Neuron (in vitro differentiated cells): Measurements from ENCODE around the gene ARG1.

Experiments
- H2AFZ ChIP-seq: one replicate; pipeline ENCODE4 v1.6.1; 2013; ENCODE audit warnings: low read depth, mild to moderate bottlenecking, inconsistent platforms, low read length, moderate library complexity
- H3K27me3 ChIP-seq: one replicate; pipeline ENCODE4 v1.6.1; 2013; ENCODE audit warnings: low read length; ENCODE audit not compliant: insufficient read depth
- H3K36me3 ChIP-seq: one replicate; pipeline ENCODE4 v1.6.1; 2013; ENCODE audit warnings: low read length; ENCODE audit not compliant: insufficient read depth
- H3K4me1 ChIP-seq: one replicate; pipeline ENCODE4 v1.6.1; 2013; ENCODE audit warnings: low read length; ENCODE audit not compliant: insufficient read depth
- H3K4me3 ChIP-seq: 2 replicates; pipeline ENCODE4 v1.5.1; 2013; ENCODE audit warnings: mild to moderate bottlenecking, low read length, moderate library complexity
- H3K9me3 ChIP-seq: one replicate; pipeline ENCODE4 v1.6.1; 2013; ENCODE audit warnings: low read length

The ARG1 gene

DNA sequence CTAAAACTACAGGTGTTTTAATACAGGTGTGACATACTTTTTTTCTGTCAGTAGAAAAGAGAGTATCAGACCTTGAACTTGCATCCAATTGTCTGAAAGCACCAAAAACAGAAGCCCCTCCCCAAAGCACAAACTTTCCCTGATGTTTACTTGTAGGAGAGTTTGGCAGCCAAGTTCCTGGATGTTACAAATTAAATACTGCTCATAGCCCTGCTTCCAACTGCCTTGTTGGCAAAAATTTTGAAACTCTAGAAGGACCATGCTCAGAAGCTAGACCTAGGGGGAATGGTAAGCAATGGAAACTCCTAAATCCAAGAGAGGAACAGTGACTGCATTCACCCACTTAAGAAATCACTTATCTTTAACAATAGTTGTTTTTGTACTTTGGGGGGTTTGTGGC lies 17.0 kb upstream of the ARG1 start:
- no peak overlapping the region for H2AFZ ChIP-seq
- no peaks in the 10 kb centered on the region for H3K27me3 ChIP-seq
- no peaks in the 10 kb centered on the region for H3K9me3 ChIP-seq
- no peaks in the 10 kb centered on the region for H3K36me3 ChIP-seq
- H3K4me1 ChIP-seq: no peaks in the 10 kb centered on the region
- H3K4me3 ChIP-seq: no peak overlapping the region

DNA sequence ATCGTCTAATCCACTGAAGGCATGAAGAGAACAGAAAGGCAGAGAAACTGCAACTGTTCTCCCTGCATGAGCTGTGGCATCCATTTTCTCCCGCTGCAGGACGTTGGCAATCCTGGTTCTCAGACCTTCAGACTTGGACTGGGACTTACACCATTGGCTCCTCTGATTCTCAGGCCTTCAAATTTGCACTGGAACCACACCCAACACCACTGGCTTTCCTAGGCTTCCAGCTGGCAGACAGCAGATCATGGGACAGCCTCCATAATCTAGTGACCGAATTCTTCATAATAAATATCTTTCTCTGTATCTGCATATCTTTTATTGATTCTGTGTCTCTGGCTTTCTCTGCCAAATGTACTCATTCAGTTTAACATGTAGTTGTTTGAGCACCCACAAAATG lies 14.1 kb upstream of the ARG1 start:
- Histone ChIP-seq H3K9me3 (no peaks in the 10 kb centered on the region), H2AFZ (no peak overlapping the region), H3K27me3 (no peaks in the 10 kb centered on the region), H3K4me3 (no peak overlapping the region), H3K4me1 (no peaks in the 10 kb centered on the region), H3K36me3 (no peaks in the 10 kb centered on the region)

DNA sequence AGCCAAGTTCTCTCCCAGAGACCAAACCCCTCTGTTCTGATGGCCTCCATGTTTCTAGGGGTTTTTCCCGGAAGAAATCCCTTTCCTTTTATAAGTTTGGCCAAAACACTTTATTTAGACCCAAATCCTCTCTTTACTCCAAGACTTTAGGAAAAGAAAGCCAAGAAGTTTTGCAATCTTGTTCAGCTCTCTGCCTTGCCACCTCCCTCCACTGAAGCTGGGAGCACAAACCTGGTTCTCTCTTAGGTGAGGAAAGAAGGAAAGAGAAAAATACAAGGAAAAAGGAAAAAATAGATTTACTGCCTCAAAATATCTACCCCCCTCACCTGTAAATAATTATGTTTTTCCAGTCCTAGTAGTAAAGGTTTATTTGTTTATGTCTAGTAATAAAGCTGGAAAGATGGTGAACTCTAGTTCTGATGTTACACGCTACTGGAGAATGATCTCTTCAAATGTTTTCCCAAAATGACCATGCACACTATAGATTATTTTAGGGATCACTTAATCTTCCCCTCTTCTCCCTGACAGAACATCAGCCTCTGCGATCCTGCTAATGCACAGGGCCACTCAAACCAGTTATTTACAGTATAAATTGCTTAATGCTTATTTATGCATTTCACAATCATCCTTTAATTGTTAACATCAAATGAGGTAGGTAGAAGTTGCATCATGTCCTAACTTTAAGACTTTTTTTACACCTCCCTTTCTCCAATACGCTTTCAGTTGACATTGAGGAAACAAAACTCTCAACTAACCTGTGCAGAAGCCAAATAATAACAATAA lies 10.9 kb upstream of the ARG1 start:
- Histone ChIP-seq H3K27me3 (no peaks in the 10 kb centered on the region), H3K9me3 (no peaks in the 10 kb centered on the region), H3K4me1 (no peaks in the 10 kb centered on the region), H3K4me3 (no peak overlapping the region), H2AFZ (no peak overlapping the region), H3K36me3 (no peaks in the 10 kb centered on the region)

DNA sequence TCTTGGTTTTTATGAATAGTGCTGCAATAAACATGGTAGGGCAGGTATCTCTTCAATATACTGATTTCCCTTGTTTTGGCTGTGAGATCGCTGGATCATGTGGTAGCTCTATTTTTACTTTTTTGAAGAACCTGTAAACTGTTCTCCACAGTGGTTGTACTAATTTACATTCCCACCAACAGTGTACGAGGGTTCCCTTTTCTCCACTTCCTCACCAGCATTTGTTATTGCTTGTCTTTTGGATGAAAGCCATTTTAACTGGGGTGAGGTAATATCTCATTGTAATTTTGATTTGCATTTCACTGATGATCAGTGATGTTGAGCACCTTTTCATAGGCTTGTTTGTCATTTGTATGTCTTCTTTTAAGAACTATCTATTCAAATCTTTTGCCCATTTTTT lies 8.0 kb upstream of the ARG1 start:
- H3K36me3 ChIP-seq: no peaks in the 10 kb centered on the region
- H2AFZ ChIP-seq: no peak overlapping the region
- H3K4me1 ChIP-seq: no peaks in the 10 kb centered on the region
- no peaks in the 10 kb centered on the region for H3K9me3 ChIP-seq
- no peaks in the 10 kb centered on the region for H3K27me3 ChIP-seq
- H3K4me3 ChIP-seq: no peak overlapping the region

DNA sequence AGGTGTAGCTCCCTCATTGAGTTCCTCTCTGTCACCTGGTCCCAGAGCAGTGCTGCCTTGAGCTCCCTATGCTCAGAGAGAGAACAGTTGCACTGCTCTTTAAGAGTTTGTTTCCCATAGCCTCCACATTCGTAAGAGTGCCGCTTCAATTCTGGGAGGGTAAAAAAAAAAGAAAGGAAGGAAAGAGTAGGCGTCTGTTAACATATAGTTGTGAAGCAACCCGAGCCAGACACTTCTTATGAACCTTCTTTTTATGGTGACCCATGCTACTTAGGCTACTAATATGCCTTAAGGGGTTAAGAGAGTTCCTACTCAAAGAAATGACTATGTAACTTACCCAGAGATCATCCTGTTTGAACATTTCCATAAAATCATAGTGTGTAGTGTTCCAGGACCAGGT lies 4.3 kb upstream of the ARG1 start:
- no peaks in the 10 kb centered on the region for H3K27me3 ChIP-seq
- no peak overlapping the region for H2AFZ ChIP-seq
- H3K36me3 ChIP-seq: no peaks in the 10 kb centered on the region
- H3K4me3 ChIP-seq: no peak overlapping the region
- no peaks in the 10 kb centered on the region for H3K9me3 ChIP-seq
- H3K4me1 ChIP-seq: no peaks in the 10 kb centered on the region

DNA sequence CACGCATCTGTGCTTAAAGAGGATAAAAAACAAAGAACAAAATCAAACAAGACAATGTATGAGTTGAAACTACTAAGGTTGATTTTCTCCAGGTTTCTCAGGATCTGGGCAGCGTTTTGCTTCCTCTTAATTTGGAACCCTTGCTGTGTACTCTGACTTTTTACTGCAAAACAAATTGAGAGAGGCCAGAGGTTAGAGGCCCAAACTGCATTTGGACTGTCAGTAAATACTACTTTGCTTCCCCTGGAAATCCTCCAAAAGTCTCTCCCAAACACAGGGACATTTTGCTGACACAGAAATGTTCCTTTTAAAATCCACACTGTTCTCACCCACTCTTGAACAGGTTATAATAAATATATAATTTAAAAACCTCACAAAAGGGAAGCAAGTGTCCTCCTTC lies 1.1 kb downstream of the ARG1 start:
- H3K27me3 ChIP-seq: no peaks in the 10 kb centered on the region
- H3K4me1 ChIP-seq: no peaks in the 10 kb centered on the region

DNA sequence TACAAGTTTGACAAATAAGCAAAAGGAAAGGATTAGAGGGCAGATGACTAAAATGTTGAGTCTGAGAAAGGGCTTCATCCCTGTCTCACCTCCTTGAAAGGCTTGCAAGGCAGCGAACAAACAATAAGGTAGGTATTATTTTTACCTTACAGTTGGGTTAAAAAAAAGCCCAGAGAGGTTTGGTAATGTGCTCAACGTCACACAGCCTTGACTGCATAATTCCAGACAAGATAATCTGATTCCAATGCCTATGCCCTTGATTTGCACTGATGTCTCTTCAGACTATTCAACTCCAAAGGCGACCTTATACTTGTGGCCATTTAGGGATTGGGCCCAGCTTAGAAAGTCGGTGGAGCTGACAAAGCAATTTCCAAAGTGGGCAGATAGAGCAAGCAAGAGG lies 1.7 kb downstream of the ARG1 start:
- Histone ChIP-seq H3K4me3 (no peak overlapping the region), H3K4me1 (no peaks in the 10 kb centered on the region), H2AFZ (no peak overlapping the region), H3K27me3 (no peaks in the 10 kb centered on the region), H3K9me3 (no peaks in the 10 kb centered on the region), H3K36me3 (peaks cover 9% of the 10 kb centered on the region)

More for the DNA sequence above, 1.1 kb downstream of the ARG1 start:
- peaks cover 8% of the 10 kb centered on the region for H3K36me3 ChIP-seq
- no peaks in the 10 kb centered on the region for H3K9me3 ChIP-seq
- no peak overlapping the region for H2AFZ ChIP-seq
- H3K4me3 ChIP-seq: no peak overlapping the region

DNA sequence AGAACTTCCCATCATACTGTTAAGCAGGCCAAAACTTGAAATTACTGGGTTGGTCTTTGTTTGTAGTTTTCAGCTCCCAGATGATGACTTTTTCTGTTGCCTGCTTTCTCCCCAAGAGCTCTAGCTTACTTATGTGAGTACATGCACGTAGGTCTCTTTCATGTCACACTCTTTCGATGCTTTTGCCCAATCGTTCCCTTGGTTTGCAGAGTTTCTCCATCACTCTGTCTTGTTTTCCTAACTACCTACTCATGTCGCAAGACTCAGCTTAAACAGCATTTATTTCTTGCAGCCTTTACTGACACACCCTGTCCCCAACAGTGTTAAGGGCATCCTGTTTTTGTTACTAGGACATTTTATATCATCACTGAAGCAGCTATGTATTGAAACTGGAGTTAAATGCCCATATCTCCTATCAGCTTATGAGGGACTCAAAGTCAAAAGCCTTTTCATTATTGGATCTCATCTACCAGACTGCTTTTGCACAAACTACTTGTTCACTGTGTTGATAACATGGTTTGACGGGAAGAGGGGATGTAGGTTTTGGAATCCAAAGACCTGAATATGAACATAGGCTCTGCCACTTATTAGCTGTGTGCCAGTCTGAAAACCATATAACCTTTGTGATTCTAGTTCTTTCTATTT lies 2.9 kb downstream of the ARG1 start:
- H2AFZ ChIP-seq: no peak overlapping the region
- peaks cover 18% of the 10 kb centered on the region for H3K36me3 ChIP-seq
- H3K9me3 ChIP-seq: no peaks in the 10 kb centered on the region
- H3K4me3 ChIP-seq: no peak overlapping the region
- no peaks in the 10 kb centered on the region for H3K4me1 ChIP-seq
- H3K27me3 ChIP-seq: no peaks in the 10 kb centered on the region

DNA sequence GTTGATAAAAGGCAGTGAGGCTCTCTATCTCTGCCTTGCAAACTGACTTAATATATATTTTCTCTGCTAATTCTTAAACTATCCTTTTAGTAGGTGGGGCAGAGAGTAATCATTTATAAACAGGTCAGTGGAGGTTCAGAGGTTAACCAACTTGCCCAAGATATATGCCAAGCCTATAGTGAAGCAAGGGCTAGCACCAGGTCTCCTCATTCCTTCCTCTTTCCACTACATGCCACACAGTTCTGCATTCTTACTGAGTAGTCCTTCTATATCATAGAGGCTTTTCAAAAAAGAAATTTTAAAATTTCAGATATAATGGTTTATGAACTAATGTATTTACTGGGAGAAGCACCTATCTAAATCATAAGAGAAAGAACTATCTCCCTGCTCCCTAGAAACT lies 8.5 kb downstream of the ARG1 start:
- Histone ChIP-seq H3K9me3 (no peaks in the 10 kb centered on the region), H2AFZ (no peak overlapping the region), H3K4me1 (no peaks in the 10 kb centered on the region), H3K4me3 (no peak overlapping the region), H3K36me3 (peaks cover 59% of the 10 kb centered on the region), H3K27me3 (no peaks in the 10 kb centered on the region)

DNA sequence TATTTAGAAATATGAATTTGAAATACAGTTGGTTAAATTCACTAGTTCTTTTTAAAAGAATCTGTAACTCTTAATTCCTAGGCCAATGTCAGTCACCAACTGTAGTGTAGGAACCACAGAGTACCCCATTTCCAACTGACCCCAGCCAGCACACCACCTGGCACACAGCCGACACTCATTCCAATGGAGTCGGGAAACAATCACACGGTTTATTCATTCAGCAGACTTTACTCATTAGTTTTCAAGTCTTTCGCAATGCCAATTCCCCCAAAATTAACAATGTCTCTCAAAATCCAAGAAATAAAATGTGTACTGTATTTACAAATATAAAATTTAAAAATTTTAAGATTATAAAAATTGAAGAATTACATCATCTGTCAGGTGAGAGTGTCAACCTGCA lies 13.5 kb downstream of the ARG1 start:
- Histone ChIP-seq H3K27me3 (no peaks in the 10 kb centered on the region), H3K9me3 (no peaks in the 10 kb centered on the region), H3K4me3 (no peak overlapping the region), H3K36me3 (peaks cover 78% of the 10 kb centered on the region), H3K4me1 (no peaks in the 10 kb centered on the region), H2AFZ (no peak overlapping the region)

DNA sequence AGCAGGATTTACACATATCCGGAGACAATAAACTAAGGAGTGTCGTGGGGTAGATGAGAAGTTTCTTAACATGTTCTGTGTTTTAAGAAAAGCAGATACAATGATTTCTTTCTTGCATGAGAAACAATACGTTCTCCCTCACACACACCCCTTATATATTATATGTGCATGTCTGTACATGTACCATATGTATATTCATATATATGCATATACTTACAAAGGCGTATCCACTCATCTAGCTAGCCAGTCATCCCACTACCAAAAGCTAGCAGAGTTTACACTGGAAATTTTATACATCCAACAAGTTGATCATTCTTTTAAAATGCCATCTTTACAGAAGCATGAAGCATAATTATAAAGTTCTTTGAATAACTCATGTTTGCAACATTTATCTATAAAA lies 14.9 kb downstream of the ARG1 start:
- peaks cover 81% of the 10 kb centered on the region for H3K36me3 ChIP-seq
- H3K4me3 ChIP-seq: no peak overlapping the region
- no peak overlapping the region for H2AFZ ChIP-seq
- no peaks in the 10 kb centered on the region for H3K9me3 ChIP-seq
- no peaks in the 10 kb centered on the region for H3K27me3 ChIP-seq
- H3K4me1 ChIP-seq: no peaks in the 10 kb centered on the region

DNA sequence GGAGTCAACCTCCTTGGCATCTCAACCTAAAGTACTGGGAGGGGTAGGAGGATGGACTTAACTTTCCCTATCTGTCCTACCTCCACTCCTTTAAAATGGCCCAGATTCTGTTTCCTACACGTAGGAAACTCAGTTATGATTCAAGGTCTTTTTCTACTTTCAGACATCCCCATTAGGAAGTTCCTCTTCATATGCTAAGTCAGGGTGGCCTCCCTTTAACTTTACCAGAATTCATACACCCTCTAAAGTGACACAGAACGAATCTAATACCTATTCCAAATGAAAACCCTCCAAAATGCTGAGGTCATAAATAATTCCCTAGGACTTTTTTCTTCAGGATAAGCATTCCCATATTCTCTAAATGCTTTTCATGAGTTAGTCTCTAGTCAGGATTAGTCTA lies 15.6 kb downstream of the ARG1 start:
- no peak overlapping the region for H3K4me3 ChIP-seq
- no peaks in the 10 kb centered on the region for H3K9me3 ChIP-seq
- no peaks in the 10 kb centered on the region for H3K4me1 ChIP-seq
- no peak overlapping the region for H2AFZ ChIP-seq
- no peaks in the 10 kb centered on the region for H3K27me3 ChIP-seq
- H3K36me3 ChIP-seq: peaks cover 81% of the 10 kb centered on the region

DNA sequence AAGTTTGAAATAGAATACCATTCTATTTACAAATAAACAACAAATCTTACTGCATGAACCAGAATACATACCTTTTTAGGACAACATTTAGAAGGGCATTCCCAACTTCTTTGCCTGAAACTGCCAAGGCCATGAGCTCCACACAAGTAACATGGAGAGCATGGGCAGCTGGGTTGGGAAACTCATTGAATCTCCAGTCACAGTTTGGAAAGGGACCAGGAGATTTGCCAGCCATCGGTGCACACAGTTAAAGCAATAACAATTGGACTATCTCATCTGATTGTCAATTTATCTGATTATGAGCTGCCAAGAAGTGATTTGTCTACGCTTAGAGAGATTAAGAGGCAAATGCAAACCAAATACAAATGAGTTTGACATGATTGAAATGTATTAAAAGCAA lies 19.9 kb downstream of the ARG1 start:
- H3K27me3 ChIP-seq: no peaks in the 10 kb centered on the region
- H3K9me3 ChIP-seq: no peaks in the 10 kb centered on the region
- H3K4me3 ChIP-seq: no peak overlapping the region
- H3K36me3 ChIP-seq: peaks cover 85% of the 10 kb centered on the region
- no peak overlapping the region for H2AFZ ChIP-seq
- H3K4me1 ChIP-seq: peaks cover 12% of the 10 kb centered on the region

DNA sequence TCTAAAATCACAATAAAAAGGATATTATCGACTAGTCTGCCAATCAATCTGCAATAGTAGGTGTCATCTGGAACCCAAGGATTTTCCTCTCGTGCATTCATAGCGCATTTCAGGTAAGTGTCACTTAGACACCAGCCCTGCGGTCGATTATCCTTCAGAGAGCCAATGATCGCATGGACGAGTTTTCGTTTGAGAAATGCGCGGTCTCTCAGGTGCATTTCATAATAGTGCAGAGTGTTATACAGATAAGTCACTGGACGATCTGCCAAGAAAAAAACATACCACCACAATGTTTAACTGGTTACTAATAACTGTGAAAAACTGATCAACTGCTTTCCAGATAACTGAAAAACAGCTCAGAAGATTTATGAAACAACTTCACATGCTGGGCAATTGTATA lies 21.0 kb downstream of the ARG1 start:
- Histone ChIP-seq H3K9me3 (no peaks in the 10 kb centered on the region), H3K4me3 (no peak overlapping the region), H3K27me3 (no peaks in the 10 kb centered on the region), H3K36me3 (peaks cover 85% of the 10 kb centered on the region), H2AFZ (no peak overlapping the region), H3K4me1 (peaks cover 12% of the 10 kb centered on the region)
